ENCODE measurements around the gene ARHGAP20.

Gene ARHGAP20

GRCh38 chr11:110738641-110739040, 26.4 kb upstream of the ARHGAP20 start:
- H3K27me3 ChIP-seq (ENCODE audit: control insufficient read depth, insufficient read depth, low read length) = no peaks in the 10 kb centered on the region
- H3K36me3 ChIP-seq (ENCODE audit: control insufficient read depth, insufficient read depth, low read length) = no peaks in the 10 kb centered on the region
- no peaks in the 10 kb centered on the region for H3K9me3 ChIP-seq (ENCODE audit: control insufficient read depth, insufficient read depth, low read length)
- H3K9ac ChIP-seq (ENCODE audit: low read depth, low read length) = no peak overlapping the region
- no peaks in the 10 kb centered on the region for H3K4me1 ChIP-seq (ENCODE audit: control insufficient read depth, insufficient read depth, low read length)
- no peak overlapping the region for H3K4me3 ChIP-seq (ENCODE audit: low read depth, low read length)

GRCh38 chr11:110737593-110737992, 25.4 kb upstream of the ARHGAP20 start:
- H3K27me3 ChIP-seq (ENCODE audit: control insufficient read depth, insufficient read depth, low read length) = no peaks in the 10 kb centered on the region

GRCh38 chr11:110736171-110736553, 23.9 kb upstream of the ARHGAP20 start:
- no peak overlapping the region for H3K4me3 ChIP-seq (ENCODE audit: low read depth, low read length)
- H3K9ac ChIP-seq (ENCODE audit: low read depth, low read length) = no peak overlapping the region
- no peaks in the 10 kb centered on the region for H3K9me3 ChIP-seq (ENCODE audit: control insufficient read depth, insufficient read depth, low read length)
- no peaks in the 10 kb centered on the region for H3K36me3 ChIP-seq (ENCODE audit: control insufficient read depth, insufficient read depth, low read length)
- H3K4me1 ChIP-seq (ENCODE audit: control insufficient read depth, insufficient read depth, low read length) = no peaks in the 10 kb centered on the region
- no peaks in the 10 kb centered on the region for H3K27me3 ChIP-seq (ENCODE audit: control insufficient read depth, insufficient read depth, low read length)

More at GRCh38 chr11:110737593-110737992, 25.4 kb upstream of the ARHGAP20 start:
- Histone ChIP-seq H3K36me3 (ENCODE audit: control insufficient read depth, insufficient read depth, low read length) (no peaks in the 10 kb centered on the region), H3K9me3 (ENCODE audit: control insufficient read depth, insufficient read depth, low read length) (no peaks in the 10 kb centered on the region), H3K4me3 (ENCODE audit: low read depth, low read length) (no peak overlapping the region), H3K4me1 (ENCODE audit: control insufficient read depth, insufficient read depth, low read length) (no peaks in the 10 kb centered on the region), H3K9ac (ENCODE audit: low read depth, low read length) (no peak overlapping the region)

- no peaks in the 10 kb centered on the region for H3K27me3 ChIP-seq (ENCODE audit: control insufficient read depth, insufficient read depth, low read length)
- no peaks in the 10 kb centered on the region for H3K9me3 ChIP-seq (ENCODE audit: control insufficient read depth, insufficient read depth, low read length)
- H3K36me3 ChIP-seq (ENCODE audit: control insufficient read depth, insufficient read depth, low read length) = no peaks in the 10 kb centered on the region
- no peaks in the 10 kb centered on the region for H3K4me1 ChIP-seq (ENCODE audit: control insufficient read depth, insufficient read depth, low read length)
- no peak overlapping the region for H3K4me3 ChIP-seq (ENCODE audit: low read depth, low read length)
- no peak overlapping the region for H3K9ac ChIP-seq (ENCODE audit: low read depth, low read length)
Observed at GRCh38 chr11:110735455-110736170, 23.4 kb upstream of the ARHGAP20 start.

GRCh38 chr11:110734790-110735189, 22.6 kb upstream of the ARHGAP20 start:
- Histone ChIP-seq H3K4me3 (ENCODE audit: low read depth, low read length) (no peak overlapping the region), H3K9me3 (ENCODE audit: control insufficient read depth, insufficient read depth, low read length) (no peaks in the 10 kb centered on the region), H3K9ac (ENCODE audit: low read depth, low read length) (no peak overlapping the region), H3K4me1 (ENCODE audit: control insufficient read depth, insufficient read depth, low read length) (no peaks in the 10 kb centered on the region), H3K36me3 (ENCODE audit: control insufficient read depth, insufficient read depth, low read length) (no peaks in the 10 kb centered on the region), H3K27me3 (ENCODE audit: control insufficient read depth, insufficient read depth, low read length) (no peaks in the 10 kb centered on the region)

- no peaks in the 10 kb centered on the region for H3K36me3 ChIP-seq (ENCODE audit: control insufficient read depth, insufficient read depth, low read length)
Observed at GRCh38 chr11:110730773-110731172, 18.5 kb upstream of the ARHGAP20 start.

GRCh38 chr11:110728883-110729282, 16.6 kb upstream of the ARHGAP20 start:
- Histone ChIP-seq H3K9ac (ENCODE audit: low read depth, low read length) (no peak overlapping the region), H3K4me3 (ENCODE audit: low read depth, low read length) (no peak overlapping the region), H3K4me1 (ENCODE audit: control insufficient read depth, insufficient read depth, low read length) (no peaks in the 10 kb centered on the region), H3K9me3 (ENCODE audit: control insufficient read depth, insufficient read depth, low read length) (no peaks in the 10 kb centered on the region), H3K36me3 (ENCODE audit: control insufficient read depth, insufficient read depth, low read length) (no peaks in the 10 kb centered on the region), H3K27me3 (ENCODE audit: control insufficient read depth, insufficient read depth, low read length) (no peaks in the 10 kb centered on the region)

More at GRCh38 chr11:110730773-110731172, 18.5 kb upstream of the ARHGAP20 start:
- H3K4me1 ChIP-seq (ENCODE audit: control insufficient read depth, insufficient read depth, low read length) = no peaks in the 10 kb centered on the region
- no peaks in the 10 kb centered on the region for H3K9me3 ChIP-seq (ENCODE audit: control insufficient read depth, insufficient read depth, low read length)
- no peaks in the 10 kb centered on the region for H3K27me3 ChIP-seq (ENCODE audit: control insufficient read depth, insufficient read depth, low read length)
- H3K9ac ChIP-seq (ENCODE audit: low read depth, low read length) = no peak overlapping the region
- no peak overlapping the region for H3K4me3 ChIP-seq (ENCODE audit: low read depth, low read length)

GRCh38 chr11:110728476-110728875, 16.2 kb upstream of the ARHGAP20 start:
- no peaks in the 10 kb centered on the region for H3K4me1 ChIP-seq (ENCODE audit: control insufficient read depth, insufficient read depth, low read length)
- no peaks in the 10 kb centered on the region for H3K27me3 ChIP-seq (ENCODE audit: control insufficient read depth, insufficient read depth, low read length)
- H3K4me3 ChIP-seq (ENCODE audit: low read depth, low read length) = no peak overlapping the region
- H3K9me3 ChIP-seq (ENCODE audit: control insufficient read depth, insufficient read depth, low read length) = no peaks in the 10 kb centered on the region
- no peaks in the 10 kb centered on the region for H3K36me3 ChIP-seq (ENCODE audit: control insufficient read depth, insufficient read depth, low read length)
- H3K9ac ChIP-seq (ENCODE audit: low read depth, low read length) = no peak overlapping the region

GRCh38 chr11:110724358-110724757, 12.1 kb upstream of the ARHGAP20 start:
- H3K9ac ChIP-seq (ENCODE audit: low read depth, low read length) = no peak overlapping the region
- H3K9me3 ChIP-seq (ENCODE audit: control insufficient read depth, insufficient read depth, low read length) = no peaks in the 10 kb centered on the region
- no peak overlapping the region for H3K4me3 ChIP-seq (ENCODE audit: low read depth, low read length)

GRCh38 chr11:110720431-110721275, 8.4 kb upstream of the ARHGAP20 start:
- no peak overlapping the region for H3K4me3 ChIP-seq (ENCODE audit: low read depth, low read length)
- H3K36me3 ChIP-seq (ENCODE audit: control insufficient read depth, insufficient read depth, low read length) = no peaks in the 10 kb centered on the region
- H3K9ac ChIP-seq (ENCODE audit: low read depth, low read length) = no peak overlapping the region
- no peaks in the 10 kb centered on the region for H3K4me1 ChIP-seq (ENCODE audit: control insufficient read depth, insufficient read depth, low read length)
- H3K9me3 ChIP-seq (ENCODE audit: control insufficient read depth, insufficient read depth, low read length) = no peaks in the 10 kb centered on the region
- H3K27me3 ChIP-seq (ENCODE audit: control insufficient read depth, insufficient read depth, low read length) = peaks cover 19% of the 10 kb centered on the region

More at GRCh38 chr11:110724358-110724757, 12.1 kb upstream of the ARHGAP20 start:
- H3K4me1 ChIP-seq (ENCODE audit: control insufficient read depth, insufficient read depth, low read length) = no peaks in the 10 kb centered on the region
- H3K36me3 ChIP-seq (ENCODE audit: control insufficient read depth, insufficient read depth, low read length) = no peaks in the 10 kb centered on the region
- H3K27me3 ChIP-seq (ENCODE audit: control insufficient read depth, insufficient read depth, low read length) = no peaks in the 10 kb centered on the region

- Histone ChIP-seq H3K4me1 (ENCODE audit: control insufficient read depth, insufficient read depth, low read length) (no peaks in the 10 kb centered on the region), H3K9me3 (ENCODE audit: control insufficient read depth, insufficient read depth, low read length) (no peaks in the 10 kb centered on the region), H3K4me3 (ENCODE audit: low read depth, low read length) (no peak overlapping the region), H3K9ac (ENCODE audit: low read depth, low read length) (no peak overlapping the region), H3K36me3 (ENCODE audit: control insufficient read depth, insufficient read depth, low read length) (no peaks in the 10 kb centered on the region), H3K27me3 (ENCODE audit: control insufficient read depth, insufficient read depth, low read length) (peaks cover 55% of the 10 kb centered on the region)
Observed at GRCh38 chr11:110716361-110716760, 4.1 kb upstream of the ARHGAP20 start.

GRCh38 chr11:110715541-110715940, 3.3 kb upstream of the ARHGAP20 start:
- no peak overlapping the region for H3K4me3 ChIP-seq (ENCODE audit: low read depth, low read length)
- no peaks in the 10 kb centered on the region for H3K36me3 ChIP-seq (ENCODE audit: control insufficient read depth, insufficient read depth, low read length)
- H3K9ac ChIP-seq (ENCODE audit: low read depth, low read length) = no peak overlapping the region
- H3K27me3 ChIP-seq (ENCODE audit: control insufficient read depth, insufficient read depth, low read length) = peaks cover 62% of the 10 kb centered on the region
- H3K4me1 ChIP-seq (ENCODE audit: control insufficient read depth, insufficient read depth, low read length) = no peaks in the 10 kb centered on the region
- no peaks in the 10 kb centered on the region for H3K9me3 ChIP-seq (ENCODE audit: control insufficient read depth, insufficient read depth, low read length)

Measured in iPS-15b (cell line).